GM12874 (cell line): ENCODE results near the gene KMO.
A peak's percentile ranks its signal among the peaks of the same experiment; 100 is the strongest.

ENCODE experiments used
- CTCF ChIP-seq: IDR thresholded peaks from 2 replicates; pipeline ENCODE4 v1.5.1; 2011; ENCODE audit warnings: low read depth, mild to moderate bottlenecking, control low read depth, low read length, moderate library complexity; ENCODE audit not compliant: insufficient read depth

The KMO gene

GRCh38 chr1:241615043-241615974 lies 83.1 kb downstream of the KMO start:
- TF ChIP-seq CTCF: no peak

GRCh38 chr1:241617426-241617825 lies 85.2 kb downstream of the KMO start:
- no peak for TF ChIP-seq CTCF

GRCh38 chr1:241622669-241623068 lies 90.5 kb downstream of the KMO start:
- TF ChIP-seq CTCF: no peak

- no peak for TF ChIP-seq CTCF
Measured at GRCh38 chr1:241624935-241625334, 92.8 kb downstream of the KMO start.

- TF ChIP-seq CTCF: peak; percentile 52; the same call in 1 of the 2 replicates
Measured at GRCh38 chr1:241627453-241628259, 95.5 kb downstream of the KMO start.

GRCh38 chr1:241630005-241630404 lies 97.8 kb downstream of the KMO start:
- TF ChIP-seq CTCF: no peak

- TF ChIP-seq CTCF: no peak
Measured at GRCh38 chr1:241630476-241630875, 98.3 kb downstream of the KMO start.
